Large intestine (tissue), 3 donors: ENCODE data around the gene SEC16A. TPM values are rescaled to one million over a fixed set of nuclear protein-coding genes. Genes with fewer than 3 reads are reported as not detected.
"Not testable (repeated sequence)": the region's sequence is repeated elsewhere in the genome, so short reads cannot be mapped to it uniquely, and the experiment has no call there.

Experiments used
- DNase-seq, 2 donors: peaks; one replicate each; pipeline versions ENCODE4 v3.0.0 to v3.0.0-alpha.2; 2013
- H3K27ac ChIP-seq: one replicate; pipeline ENCODE4 v1.5.1; 2013; ENCODE audit warnings: low read length
- H3K27me3 ChIP-seq: 2 replicates; pipeline ENCODE4 v1.6.1; 2013; ENCODE audit warnings: low read length; ENCODE audit not compliant: control insufficient read depth, insufficient read depth
- H3K36me3 ChIP-seq: 2 replicates; pipeline ENCODE4 v1.6.1; 2013; ENCODE audit warnings: low read length; ENCODE audit not compliant: control insufficient read depth, insufficient read depth
- H3K4me1 ChIP-seq: one replicate; pipeline ENCODE4 v1.6.1; 2013; ENCODE audit warnings: low read length; ENCODE audit not compliant: control insufficient read depth, insufficient read depth
- H3K4me3 ChIP-seq: one replicate; pipeline ENCODE4 v1.5.1; 2013; ENCODE audit warnings: low read length
- H3K9me3 ChIP-seq: one replicate; pipeline ENCODE4 v1.6.1; 2013; ENCODE audit warnings: mild to moderate bottlenecking, low read depth, low read length, moderate library complexity; ENCODE audit not compliant: control insufficient read depth
- WGBS: methylation state at CpG from one replicate; pipeline ENCODE4 v1.1.5; 2013; ENCODE audit warnings: low lambda C conversion rate; ENCODE audit not compliant: insufficient coverage; 5-methylcytosine and 5-hydroxymethylcytosine counted together
- polyA plus RNA-seq: library from polyadenylated mRNA; unstranded; fragments of 120-200 nt; gene quantifications from one replicate; pipeline ENCODE4 v1.2.1, GENCODE V29; 2013

SEC16A gene
- polyA plus RNA-seq, 1 donor: 51.4 TPM

DNA sequence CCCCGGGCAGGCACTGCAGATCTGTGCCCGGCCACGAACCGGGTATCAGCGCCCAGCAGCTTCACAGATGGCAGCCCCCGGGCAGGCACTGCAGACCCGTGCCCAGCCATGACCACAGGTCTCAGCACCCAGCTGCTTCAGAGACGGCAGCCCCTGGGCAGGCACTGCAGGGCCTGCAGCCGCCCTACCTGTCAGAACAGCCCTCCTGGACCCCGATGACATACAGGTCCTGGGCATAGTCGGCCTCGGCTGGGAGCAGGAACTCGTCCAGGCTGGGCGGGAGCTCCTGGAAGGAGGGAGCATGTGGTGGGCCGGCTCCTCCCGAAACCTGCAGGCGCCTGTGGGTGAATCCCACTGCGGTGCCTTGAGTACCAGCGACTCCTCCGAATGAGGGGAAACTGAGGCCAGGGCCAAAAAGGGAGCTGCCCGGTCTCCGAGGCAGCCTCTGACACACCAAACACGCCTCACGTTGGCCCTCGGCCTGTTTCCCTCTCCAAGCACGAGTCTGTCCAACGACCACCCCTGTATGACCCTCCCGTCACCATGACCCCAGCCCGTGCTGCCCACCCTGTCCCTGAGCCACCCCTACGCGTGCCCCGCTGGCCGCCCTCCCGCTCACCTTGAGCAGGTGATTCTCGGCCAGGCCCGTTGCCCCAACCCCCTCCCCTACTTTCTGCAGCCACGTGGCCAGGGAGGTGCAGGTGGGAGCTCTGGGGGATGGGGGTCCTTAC lies 48.8 kb downstream of the SEC16A start:
- Histone ChIP-seq H3K4me1 (peaks cover 9% of the 10 kb centered on the region), H3K36me3 (peaks cover 46% of the 10 kb centered on the region), H3K9me3 (peaks cover 2% of the 10 kb centered on the region), H3K27ac (no peak overlapping the region), H3K27me3 (no peaks in the 10 kb centered on the region), H3K4me3 (no peak overlapping the region)
- DNase-seq: no peak
- no CpG with 5 or more reads among the region's 37 CpGs for WGBS

GRCh38 chr9:136433043-136433715 lies 49.7 kb downstream of the SEC16A start:
- no peaks in the 10 kb centered on the region for H3K27me3 ChIP-seq
- H3K36me3 ChIP-seq: peaks cover 51% of the 10 kb centered on the region
- H3K27ac ChIP-seq: no peak overlapping the region
- no peak for DNase-seq
- H3K9me3 ChIP-seq: peaks cover 2% of the 10 kb centered on the region
- no CpG with 5 or more reads among the region's 36 CpGs for WGBS
- peaks cover 9% of the 10 kb centered on the region for H3K4me1 ChIP-seq
- no peak overlapping the region for H3K4me3 ChIP-seq

GRCh38 chr9:136432591-136432990 lies 50.2 kb downstream of the SEC16A start:
- H3K4me1 ChIP-seq: peaks cover 5% of the 10 kb centered on the region
- no peak overlapping the region for H3K4me3 ChIP-seq
- H3K27me3 ChIP-seq: no peaks in the 10 kb centered on the region
- H3K36me3 ChIP-seq: peaks cover 50% of the 10 kb centered on the region
- H3K27ac ChIP-seq: no peak overlapping the region
- no peak for DNase-seq
- WGBS: no CpG with 5 or more reads among the region's 26 CpGs
- H3K9me3 ChIP-seq: peaks cover 2% of the 10 kb centered on the region

- no peak overlapping the region for H3K27ac ChIP-seq
- no CpG with 5 or more reads among the region's 36 CpGs for whole genome bisulfite sequencing
- peaks cover 54% of the 10 kb centered on the region for H3K36me3 ChIP-seq
- H3K27me3 ChIP-seq: no peaks in the 10 kb centered on the region
- H3K4me1 ChIP-seq: no peaks in the 10 kb centered on the region
- H3K9me3 ChIP-seq: peaks cover 2% of the 10 kb centered on the region
- DNase-seq: no peak
- H3K4me3 ChIP-seq: no peak overlapping the region
Observed at GRCh38 chr9:136431782-136432350, 51.0 kb downstream of the SEC16A start.

- no peaks in the 10 kb centered on the region for H3K27me3 ChIP-seq
- H3K36me3 ChIP-seq: peaks cover 56% of the 10 kb centered on the region
- no CpG with 5 or more reads among the region's 29 CpGs for WGBS
Observed at GRCh38 chr9:136430588-136431234, 52.1 kb downstream of the SEC16A start.

GRCh38 chr9:136429683-136430491 lies 53.0 kb downstream of the SEC16A start:
- Histone ChIP-seq H3K27me3 (no peaks in the 10 kb centered on the region), H3K27ac (no peak overlapping the region), H3K4me3 (no peak overlapping the region), H3K4me1 (no peaks in the 10 kb centered on the region), H3K36me3 (peaks cover 52% of the 10 kb centered on the region), H3K9me3 (no peaks in the 10 kb centered on the region)
- no CpG with 5 or more reads among the region's 32 CpGs for WGBS
- no peak for DNase-seq

More at GRCh38 chr9:136430588-136431234, 52.1 kb downstream of the SEC16A start:
- DNase-seq: no peak
- H3K4me1 ChIP-seq: no peaks in the 10 kb centered on the region
- no peak overlapping the region for H3K27ac ChIP-seq
- H3K4me3 ChIP-seq: no peak overlapping the region
- H3K9me3 ChIP-seq: no peaks in the 10 kb centered on the region

DNA sequence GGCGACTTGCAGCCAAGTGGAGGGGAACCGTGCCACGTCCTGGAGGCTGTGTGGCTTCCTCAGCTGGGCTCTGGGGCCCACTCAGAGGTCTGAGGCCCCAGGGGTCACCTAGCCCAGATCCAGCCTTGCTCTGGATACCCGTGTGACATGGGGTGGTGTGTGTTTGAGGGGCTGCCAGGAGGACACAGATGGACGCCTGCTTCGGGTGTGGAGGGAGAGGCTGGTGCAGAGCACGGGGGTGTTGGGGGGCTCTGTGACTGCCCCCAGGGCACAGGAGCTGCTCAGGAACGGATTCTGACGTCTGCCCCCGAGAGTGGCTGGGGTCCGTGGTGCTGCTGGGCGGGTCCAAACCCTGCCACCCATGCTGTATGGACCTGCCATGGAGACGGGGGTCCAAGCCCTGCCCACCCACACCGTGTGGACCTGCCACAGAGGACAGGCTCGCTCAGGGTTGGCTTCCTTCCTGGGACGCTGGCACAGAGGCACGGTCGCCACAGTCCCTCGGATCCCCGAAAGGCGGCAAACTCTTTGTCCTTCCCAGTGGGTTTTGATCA lies 53.7 kb downstream of the SEC16A start:
- WGBS: no CpG with 5 or more reads among the region's 21 CpGs
- H3K9me3 ChIP-seq: no peaks in the 10 kb centered on the region
- peaks cover 56% of the 10 kb centered on the region for H3K36me3 ChIP-seq
- no peaks in the 10 kb centered on the region for H3K4me1 ChIP-seq
- no peak overlapping the region for H3K4me3 ChIP-seq
- no peaks in the 10 kb centered on the region for H3K27me3 ChIP-seq
- DNase-seq: no peak
- H3K27ac ChIP-seq: no peak overlapping the region

DNA sequence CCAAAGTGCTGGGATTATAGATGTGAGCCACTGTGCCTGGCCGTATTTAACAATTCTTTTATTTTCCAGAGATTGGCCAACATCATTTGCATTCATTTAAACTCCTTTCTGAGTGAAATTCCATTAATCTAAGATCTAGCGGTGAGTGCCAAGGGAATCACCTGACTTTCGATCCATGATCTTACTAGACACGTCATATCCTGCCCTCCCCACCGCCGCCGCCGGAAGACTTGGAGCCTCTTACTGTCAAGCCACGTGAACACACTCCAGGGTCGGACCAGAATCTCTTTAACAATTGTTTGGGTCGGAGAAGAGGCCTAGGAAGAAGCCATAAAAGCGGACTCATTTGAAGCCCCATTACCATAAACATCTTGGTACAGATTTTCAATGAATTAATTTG lies 56.1 kb downstream of the SEC16A start:
- Histone ChIP-seq H3K4me1 (no peaks in the 10 kb centered on the region), H3K27ac (no peak overlapping the region), H3K9me3 (no peaks in the 10 kb centered on the region), H3K27me3 (no peaks in the 10 kb centered on the region), H3K4me3 (no peak overlapping the region), H3K36me3 (peaks cover 62% of the 10 kb centered on the region)
- 89% methylated on average over 1 of the region's 12 CpGs for WGBS
- DNase-seq: no peak

GRCh38 chr9:136425367-136425766 lies 57.5 kb downstream of the SEC16A start:
- H3K4me3 ChIP-seq, H3K27ac ChIP-seq, H3K27me3 ChIP-seq, H3K9me3 ChIP-seq, DNase-seq, H3K4me1 ChIP-seq: not testable (repeated sequence)
- WGBS: no CpG with 5 or more reads among the region's 7 CpGs
- H3K36me3 ChIP-seq: peaks cover 66% of the 10 kb centered on the region
